ENCODE data around the gene PDE2A.

DNA sequence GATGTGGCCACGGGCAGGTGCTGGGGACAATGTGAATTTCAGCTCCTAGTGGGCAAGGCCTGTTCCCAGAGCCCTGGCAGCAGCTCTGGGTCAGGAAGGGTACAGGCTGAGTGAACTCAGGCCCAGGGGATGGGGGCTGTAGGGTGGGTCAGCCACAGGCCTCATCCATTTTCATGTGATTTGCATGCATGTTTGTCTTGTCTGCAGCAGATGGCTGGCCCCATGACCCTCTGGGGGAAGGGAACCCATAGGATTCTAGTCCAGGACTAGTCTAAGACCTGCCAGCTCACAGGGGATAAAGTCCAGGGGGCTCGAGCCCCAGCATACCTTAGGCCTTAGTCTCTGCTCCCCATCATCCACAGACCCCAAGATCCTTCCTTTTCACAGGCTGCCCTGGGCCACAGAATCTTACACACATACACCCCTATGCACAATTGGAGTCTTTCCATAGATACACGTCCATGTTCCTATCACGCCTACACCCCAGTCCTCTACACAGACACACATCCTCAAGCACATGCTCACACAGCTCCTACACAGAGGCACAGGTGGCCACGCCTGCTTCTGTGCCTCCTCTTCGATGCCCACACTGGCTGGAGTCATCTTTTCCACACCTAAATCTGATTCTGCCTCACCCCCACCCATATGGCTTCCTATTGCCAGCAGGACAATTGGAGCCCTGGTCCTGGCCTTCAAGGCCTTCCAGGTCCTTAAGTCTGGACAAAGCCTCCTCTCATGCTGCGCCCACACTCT lies 25.7 kb downstream of the PDE2A start:
- TF ChIP-seq POLR2A (IDR thresholded peaks at IDR 0.05), result no peak
- no peak for TF ChIP-seq CTCF (IDR thresholded peaks at IDR 0.05)

Data from uterus (tissue), 2 donors.